Stimulated activated CD8-positive, alpha-beta memory T cell treated with anti-CD3 and anti-CD28 coated beads, Interleukin-7, amount 100 ng/mL, for 4 hours (primary cell): ENCODE results near the gene SLC25A30.
"Not testable (repeated sequence)": the region's sequence is repeated elsewhere in the genome, so short reads cannot be mapped to it uniquely, and the experiment has no call there.

Experiments
- DNase-seq, 2 donors: peaks; one replicate each; pipeline ENCODE4 v3.0.0-alpha.2; 2020; ENCODE audit warnings: low read depth in 2 of 2

The SLC25A30 gene

DNA sequence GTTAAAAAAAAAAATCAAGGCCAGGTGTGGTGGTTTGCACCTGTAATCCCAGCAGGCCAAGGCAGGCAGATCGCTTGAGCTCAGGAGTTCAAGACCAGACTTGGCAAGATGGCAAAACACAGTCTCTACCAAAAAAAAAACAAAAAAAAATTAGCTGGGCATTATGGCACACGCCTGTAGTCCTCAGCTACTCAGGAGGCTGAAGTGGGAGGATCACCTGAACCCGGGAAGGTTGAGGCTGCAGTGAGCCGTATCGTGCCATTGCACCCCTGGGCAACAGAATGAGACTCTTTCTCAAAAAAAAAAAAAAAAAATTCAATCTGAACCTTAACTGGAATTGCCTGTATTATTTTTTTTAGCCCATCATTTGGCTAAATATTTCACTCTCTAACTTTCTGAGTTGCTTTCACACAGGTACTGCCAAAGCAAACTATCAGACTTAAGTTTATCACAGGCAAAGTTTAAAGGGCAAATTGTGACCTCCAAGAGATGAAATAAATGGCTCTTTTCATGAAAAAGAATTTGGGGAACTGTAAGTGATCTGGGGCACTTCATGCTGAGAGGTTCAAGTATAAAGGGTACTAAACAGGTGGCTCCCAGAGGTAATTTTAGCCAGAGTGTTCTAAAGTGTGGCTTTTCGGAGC lies 14.7 kb upstream of the SLC25A30 start:
- DNase-seq: no peak

DNA sequence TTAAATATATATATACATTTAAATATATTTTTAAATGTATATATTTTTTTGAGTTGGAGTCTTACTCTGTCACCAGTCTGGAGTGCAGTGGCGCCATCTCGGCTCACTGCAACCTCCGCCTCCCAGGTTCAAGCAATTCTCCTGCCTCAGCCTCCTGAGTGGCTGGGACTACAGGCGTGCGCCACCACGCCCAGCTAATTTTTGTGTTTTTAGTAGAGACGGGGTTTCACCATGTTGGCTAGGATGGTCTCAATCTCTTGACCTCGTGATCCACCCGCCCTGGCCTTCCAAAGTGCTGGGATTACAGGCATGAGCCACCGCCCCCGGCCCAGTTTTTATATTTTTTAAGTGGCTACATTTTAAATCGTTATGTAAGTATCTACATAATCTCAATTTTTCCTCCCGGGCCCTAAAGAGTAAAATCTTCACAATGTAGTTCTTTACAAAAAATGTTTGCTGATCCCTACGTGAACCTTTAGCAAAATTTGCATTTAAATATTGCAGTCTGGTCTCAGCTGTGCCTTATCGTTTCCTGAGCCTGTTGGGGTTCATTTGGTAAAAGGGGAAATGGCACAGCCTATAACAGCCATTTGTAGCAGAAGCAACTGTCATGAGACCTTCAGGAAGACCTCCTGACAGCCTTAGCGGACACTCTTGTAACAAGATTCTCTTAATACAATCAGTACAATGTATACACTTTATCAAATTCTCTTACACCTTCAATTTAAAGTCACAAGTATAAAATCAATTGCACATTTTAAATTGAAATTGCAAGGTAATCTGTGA lies 8.1 kb upstream of the SLC25A30 start:
- DNase-seq: not testable (repeated sequence)

DNA sequence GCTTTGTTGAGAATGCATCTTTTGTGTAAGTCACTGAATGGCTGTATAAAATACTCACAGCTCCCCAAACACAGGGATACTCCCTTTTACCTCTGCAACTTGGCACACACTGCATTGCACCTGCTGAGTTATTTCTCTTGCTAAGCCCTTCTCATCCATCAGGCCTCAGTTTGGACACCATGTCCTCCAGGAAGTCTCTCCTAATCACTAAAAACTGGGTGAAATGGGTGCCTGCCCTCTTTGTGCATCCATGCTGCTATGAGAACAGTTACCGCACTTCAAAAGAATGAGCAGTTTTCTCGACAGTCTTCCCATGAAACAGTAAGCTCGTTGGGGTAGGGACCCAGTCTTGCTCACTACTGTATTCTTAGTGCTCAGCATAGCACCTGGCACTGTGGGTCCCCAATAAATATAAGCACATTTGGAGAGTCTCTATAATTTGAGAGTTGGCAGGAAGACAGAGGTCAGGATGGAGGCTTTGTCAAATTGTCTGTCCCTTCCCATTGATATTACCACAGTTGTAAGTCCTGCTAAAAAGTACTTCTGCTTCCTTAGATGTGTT lies 4.6 kb upstream of the SLC25A30 start:
- DNase-seq: no peak

DNA sequence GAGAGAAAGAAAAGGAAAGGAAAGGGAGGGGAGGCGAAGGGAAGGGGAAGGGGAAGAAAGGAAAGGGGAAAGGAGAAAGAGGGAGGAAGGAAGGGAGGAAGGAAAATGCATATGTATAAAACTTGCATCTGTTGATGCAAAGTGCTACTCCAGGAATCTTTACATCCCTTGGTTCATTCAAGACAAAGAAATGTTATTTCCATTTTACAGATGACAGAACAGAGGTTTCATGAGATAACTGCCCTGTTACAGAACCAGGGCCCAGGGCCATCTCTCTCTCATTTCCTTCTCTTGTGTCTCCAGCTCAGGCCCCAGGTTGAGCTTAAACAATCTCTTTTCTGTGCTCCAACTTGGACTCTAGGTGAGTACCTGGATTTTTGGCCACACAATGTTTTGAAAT lies 1.8 kb upstream of the SLC25A30 start:
- DNase-seq: no peak

DNA sequence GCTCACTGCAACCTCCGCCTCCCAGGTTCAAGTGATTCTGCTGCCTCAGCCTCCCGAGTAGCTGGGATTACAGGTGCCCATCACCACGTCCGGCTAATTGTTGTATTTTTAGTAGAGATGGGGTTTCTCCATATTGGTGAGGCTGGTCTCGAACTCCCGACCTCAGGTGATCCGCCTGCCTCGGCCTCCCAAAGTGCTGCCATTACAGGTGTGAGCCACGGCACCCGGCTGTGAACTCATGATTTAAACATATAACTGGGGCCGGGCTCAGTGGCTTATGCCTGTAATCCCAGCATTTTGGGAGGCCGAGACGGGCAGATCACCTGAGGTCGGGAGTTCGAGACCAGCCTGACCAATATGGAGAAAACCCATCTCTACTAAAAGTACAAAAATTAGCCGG lies 1.2 kb upstream of the SLC25A30 start:
- DNase-seq: not testable (repeated sequence)

DNA sequence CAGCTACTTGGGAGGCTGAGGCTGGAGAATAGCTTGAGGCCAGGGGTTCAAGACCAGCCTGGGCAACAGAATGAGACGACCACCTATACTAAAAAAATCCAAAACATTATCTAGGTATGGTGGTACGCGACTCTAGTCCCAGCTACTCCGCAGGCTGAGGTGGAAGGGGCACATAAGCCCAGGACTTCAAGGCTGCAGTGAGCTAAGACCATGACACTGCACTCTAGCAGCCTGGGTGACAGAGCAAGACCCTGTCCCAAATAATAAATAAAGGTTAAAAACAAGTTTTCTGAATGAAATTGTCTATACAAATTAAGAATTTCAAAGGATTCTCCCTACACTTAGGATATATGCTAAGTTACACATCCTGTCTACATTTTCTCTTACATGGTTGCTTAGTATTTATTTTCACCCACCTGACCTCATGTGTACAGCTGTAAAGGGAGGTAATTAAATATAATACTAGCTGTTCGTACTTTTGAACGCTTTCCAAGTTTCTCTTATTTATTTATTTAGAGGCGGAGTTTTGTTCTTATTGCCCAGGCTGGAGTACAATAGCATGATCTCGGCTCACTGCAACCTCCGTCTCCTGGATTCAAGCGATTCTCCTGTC lies 1.6 kb downstream of the SLC25A30 start:
- DNase-seq: no peak

DNA sequence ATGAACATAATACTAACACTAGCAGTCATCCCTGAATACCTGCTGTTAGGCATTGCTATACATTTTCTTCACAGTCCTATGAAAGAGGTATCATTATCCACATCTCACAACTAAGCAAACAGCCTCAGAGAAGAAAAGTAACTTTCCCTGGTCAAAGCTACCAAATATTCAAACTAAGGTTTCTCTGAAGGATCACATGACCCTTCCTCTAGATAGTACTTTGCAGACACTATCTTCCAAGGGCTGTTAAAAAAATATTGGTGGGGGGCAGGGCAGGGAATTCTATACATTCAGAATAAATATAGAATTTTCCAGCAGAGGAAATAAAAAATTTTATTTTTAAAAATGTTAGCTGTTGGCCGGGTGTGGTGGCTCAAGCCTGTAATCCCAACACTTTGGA lies 3.1 kb downstream of the SLC25A30 start:
- no peak for DNase-seq

DNA sequence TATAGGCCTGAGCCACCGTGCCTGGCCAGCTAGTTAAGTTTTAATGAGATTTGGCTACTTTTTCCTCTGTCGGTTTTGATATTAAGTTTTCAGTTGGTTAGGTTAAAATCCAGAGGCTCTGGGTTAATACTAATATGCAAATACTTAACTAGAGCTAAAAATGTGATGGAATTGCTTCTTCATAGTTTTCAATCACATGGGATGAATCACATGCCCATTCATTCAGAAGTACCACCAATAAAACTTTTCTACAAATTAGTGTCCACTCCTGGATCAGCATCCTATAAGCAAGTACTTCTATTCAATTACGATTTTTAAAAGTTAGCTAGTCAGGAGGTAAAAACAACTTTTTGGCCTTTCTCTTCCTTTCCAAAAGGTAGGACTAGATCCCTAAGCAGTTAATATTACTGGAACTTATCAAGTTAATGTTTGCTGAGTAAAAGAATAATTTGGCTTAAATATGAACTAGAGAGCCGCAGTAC lies 4.3 kb downstream of the SLC25A30 start:
- DNase-seq: no peak

DNA sequence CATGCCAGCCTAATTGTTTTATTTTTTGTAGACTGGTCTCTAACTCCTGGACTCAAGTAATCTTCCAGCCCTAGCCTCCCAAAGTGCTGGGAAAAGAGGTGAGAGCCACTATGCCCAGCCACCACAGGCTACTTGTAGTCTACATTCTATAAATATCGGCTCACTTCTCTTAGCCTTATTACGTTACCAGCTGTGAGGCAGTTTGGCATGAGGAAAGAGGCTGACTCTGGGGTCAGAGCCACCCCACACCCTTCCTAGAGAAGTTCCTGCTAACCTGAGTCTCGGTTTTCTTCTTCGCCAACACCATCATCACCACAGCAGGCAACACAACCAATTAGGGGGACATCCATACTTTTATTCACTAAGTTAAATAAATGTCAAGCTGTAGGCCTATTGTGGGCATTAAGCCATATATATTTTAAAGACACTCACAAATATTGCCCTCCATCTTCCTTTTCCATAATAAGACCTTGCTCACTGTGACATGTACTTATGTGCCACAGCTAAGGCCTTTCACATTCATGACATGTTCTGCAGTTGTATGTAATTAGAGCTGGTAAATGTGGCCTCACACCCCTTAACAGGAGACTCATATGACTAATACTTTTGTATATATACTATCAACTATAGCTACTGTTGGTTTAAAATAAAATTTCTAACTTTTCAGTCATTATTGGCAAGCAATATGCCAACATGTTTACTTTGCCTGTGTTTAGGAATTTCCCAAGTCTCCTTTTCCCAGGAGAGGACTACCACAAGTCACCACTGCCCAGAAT lies 5.7 kb downstream of the SLC25A30 start:
- no peak for DNase-seq

DNA sequence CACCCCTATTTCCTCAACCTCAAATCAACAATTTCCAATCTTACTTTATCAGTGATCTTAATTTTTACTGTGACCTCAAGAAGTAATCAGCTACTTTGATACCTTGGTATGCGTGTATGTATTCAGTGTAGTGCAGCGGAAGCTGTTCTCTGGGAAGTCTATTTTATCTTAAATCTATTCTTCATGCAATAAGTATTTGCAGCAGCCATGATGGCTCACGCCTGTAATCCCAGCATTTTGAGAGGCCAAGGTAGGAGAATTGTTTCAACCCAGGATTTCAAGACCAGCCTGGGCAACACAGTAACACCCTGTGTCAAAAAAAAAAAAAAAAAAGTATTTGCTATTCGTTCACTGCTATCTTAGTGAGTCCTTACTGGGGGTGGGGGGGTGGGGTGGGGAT lies 6.5 kb downstream of the SLC25A30 start:
- no peak for DNase-seq

DNA sequence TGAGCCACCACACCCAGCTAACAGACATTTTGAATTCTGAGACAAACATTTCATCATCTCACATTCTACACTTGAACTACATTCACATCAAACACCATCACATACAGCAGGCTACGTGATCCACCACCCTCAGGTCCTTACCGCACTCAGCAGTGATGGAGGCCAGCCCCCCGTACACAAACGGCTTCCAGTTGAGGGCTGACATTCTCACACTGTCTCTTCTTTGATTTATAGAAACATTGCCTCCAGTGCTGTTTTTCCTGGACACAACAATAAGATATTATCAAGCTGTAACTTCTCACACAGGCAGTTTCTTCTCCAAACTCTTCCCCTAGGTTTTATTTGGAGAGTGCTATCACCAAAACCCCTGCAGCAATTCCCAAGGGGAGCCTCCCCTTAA lies 7.0 kb downstream of the SLC25A30 start:
- DNase-seq: no peak

DNA sequence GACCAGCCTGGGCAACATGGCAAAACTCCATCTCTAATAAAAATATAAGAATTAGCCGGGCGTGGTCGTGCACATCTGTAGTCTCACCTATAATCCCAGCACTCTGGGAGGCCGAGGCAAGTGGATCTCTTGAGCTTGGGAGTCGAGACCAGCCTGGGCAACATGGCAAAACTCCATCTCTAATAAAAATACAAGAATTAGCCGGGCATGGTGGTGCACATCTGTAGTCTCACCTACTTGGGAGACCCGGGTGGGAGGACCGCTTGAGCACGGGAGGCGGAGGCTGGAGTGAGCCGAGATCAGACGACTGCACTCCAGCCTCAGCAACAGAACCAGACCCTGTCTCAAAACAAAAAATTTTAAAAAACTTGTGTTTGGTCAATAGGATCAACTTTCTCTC lies 7.7 kb downstream of the SLC25A30 start:
- DNase-seq: no peak

DNA sequence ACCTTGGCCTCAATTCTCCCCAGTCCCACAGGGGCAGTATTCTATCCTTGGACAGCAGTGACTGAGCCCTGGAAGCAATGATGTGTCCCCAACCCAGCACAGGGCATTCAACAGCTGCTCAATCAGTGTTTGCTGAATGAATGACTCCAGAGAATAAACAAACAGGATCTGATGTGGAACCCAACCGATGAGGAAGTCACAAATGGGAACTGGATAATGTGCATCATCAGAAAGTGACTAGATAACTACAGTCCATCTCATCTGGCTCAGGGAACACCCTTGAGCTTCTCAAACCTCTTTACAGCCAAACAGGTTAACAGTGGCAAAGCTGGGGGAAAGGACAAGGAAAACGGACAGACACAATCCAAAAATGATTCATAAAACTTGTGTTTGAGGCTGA lies 8.2 kb downstream of the SLC25A30 start:
- no peak for DNase-seq

DNA sequence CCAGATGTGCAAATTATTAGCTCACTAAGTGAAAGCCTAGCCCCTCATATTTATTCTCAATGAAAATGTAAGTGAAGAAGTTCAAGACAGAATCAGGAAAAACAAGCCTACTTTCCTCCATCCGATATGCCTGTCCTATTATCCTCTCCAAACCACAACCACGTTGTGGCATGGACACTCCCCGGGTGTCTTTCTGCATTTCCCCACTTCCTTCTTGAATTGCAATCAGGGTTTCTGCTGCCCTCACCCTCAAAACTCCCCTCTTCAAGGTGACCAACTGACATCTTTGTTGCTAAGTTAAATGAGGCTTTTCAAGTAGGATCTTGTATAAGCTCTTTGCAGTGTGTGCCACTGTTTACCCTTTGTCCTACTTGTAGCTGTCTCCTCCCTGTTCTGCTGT lies 11.8 kb downstream of the SLC25A30 start:
- no peak for DNase-seq

DNA sequence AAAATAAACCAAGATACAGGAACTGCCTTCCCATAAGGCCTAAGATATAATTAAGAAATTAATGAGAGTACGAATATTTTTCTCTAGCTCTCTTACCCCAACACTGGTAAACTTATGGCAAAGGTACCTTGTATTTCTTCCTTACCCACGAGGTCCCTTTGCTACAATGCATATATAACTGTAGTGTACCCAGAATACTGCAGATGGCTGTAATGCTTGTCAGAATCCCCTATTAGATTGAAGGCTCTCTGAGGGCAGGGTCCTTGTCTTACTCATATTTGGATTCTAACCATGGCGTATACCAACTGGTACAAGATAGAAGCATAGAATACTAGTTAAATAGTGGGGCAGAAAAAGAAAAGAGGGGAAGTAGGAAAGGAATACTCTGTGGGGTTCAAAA lies 15.1 kb downstream of the SLC25A30 start:
- DNase-seq: no peak

DNA sequence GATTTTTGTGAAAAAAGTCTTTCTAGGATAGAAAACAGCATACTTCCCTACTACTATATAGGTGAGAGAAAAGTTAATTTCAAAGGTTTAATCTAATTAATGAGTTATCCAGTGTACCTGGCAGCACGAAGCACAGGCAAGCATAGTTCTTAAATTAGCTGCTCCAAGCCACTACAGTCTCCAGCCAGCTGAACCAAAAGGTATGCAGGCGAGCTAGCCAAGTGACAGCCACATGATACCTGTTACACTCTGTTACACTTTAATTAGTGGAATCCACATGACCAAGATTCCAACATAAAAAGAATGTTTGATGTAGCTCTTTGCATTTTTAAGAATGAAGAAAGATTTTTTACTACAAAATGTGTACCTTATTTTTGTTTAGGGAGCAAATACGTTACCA lies 15.5 kb downstream of the SLC25A30 start:
- DNase-seq: no peak

DNA sequence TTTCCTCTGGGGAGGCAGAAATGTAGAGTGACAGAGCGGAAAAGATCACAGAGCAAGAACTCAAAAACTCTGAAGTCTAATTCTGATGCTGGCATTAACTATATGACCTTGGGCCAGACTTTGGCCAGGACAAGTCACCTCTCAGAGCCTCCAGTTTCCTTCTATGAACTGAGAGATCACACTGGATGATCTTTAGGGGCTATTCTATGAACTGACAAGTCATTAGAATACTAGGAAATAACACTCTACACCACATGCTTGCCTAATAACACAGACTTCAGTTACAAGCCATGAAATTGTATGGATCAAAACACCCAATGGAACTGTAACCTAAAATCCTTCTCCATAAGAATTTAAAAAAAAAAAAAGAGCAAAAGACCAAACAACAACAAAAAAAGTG lies 16.9 kb downstream of the SLC25A30 start:
- DNase-seq: no peak

DNA sequence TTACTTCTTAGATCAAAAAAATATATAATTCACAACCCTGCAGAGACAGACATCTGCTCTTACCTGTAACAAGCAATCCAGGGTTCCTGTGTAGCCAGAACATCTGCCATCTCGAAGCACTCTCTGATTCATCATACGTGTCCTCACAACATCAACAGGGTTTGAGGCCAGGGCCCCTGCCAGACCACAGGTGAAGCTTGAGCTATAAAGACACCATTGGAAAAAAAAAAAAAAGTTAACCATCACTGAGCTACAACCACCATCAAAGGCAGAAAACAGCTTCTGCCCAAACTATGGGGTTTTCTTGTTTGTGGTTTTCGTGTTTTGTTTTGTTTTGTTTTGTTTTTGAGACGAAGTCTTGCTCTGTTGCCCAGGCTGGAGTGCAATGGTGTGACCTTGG lies 19.3 kb downstream of the SLC25A30 start:
- DNase-seq: no peak

DNA sequence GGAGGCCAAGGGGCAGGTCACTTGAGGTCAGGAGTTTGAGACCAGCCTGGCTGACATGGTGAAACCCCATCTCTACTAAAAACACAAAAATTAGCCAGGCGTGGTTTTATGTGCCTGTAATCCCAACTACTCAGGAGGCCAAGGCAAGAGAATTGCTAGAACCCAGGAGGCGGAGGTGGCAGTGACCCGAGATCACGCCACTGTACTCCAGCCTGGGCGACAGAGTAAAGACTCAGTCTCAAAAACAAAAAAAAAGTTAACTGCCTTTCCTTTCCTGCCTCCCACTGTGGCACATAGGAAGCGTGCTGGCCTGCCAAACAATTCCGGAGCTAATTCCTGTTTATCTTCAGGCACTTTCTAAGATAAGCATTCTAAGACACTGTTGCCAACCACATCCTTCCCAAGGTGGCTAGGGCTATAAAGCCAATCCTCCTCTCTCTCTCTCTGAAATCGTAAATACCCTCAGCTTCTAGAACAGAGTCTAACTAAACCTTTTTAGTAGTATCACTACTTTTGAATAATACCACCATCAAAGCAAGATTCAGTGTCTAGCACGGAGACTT lies 21.6 kb downstream of the SLC25A30 start:
- no peak for DNase-seq

DNA sequence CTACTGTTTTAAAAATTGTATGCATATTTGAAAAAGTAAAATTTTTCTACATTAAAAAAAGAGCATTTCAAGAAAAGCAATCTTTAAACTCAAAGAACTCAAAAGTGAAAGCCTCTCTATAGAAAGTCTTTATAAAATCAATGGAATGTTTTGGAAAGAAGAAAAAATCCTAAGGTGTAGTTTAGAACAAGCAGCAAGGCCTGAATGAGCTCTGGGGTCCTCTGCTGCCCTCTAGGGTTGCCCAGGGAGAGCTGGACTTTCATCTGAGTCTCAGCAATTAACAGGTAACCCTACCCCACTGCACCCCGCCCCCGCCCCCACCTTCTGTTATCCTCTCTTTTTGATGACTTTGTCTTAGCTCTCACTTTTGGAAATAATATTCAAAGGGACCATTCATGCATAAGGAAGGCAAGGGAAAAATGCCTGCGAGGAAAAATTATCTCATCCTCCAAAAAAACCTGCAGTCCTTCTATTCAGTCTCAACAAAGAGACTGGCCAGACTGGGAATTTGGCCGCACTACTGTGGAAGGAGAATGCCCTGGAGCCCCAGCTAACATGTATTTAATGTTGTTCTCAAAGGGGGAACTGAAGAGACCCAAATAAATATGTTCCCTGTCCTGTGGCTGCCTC lies 24.1 kb downstream of the SLC25A30 start:
- no peak for DNase-seq

DNA sequence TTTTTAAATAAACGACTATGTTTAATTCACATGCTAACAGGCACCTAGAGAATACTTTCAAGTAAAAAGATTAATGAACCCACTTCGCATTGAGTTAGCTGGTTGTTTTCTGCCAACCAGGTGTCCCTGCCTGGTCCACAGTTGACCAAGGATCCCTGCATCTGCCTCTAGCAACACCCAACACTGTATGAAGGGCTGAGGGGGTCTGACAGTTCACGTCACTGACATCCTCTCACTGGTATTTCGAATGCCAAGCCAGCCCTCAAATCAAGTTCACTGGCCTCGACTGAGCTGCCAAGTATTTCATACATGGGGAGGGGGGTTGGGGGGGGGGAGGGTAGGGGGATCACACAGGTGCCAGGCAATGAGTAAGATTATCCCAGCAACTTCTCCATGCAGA lies 25.4 kb downstream of the SLC25A30 start:
- no peak for DNase-seq
